ENCODE measurements around the gene SMARCAL1. TPM values are rescaled to one million over a fixed set of nuclear protein-coding genes. Genes with fewer than 3 reads are reported as not detected.

SMARCAL1 gene
- total and polyA plus RNA-seq, 9 of the 15 experiments (the other 6 are each of a cell fraction or from before 2014, with no cell fraction given) = 8.2 to 27.9 (median 12.4) TPM

- TF ChIP-seq AFF1 (IDR thresholded peaks at IDR 0.05; ENCODE audit: low read depth in 1 of 2, partially characterized antibody in 2 of 2) (no peak), JUNB (CRISPR knock-in tag; conservative IDR thresholded peaks at IDR 0.05) (no peak), RFX7 (CRISPR knock-in tag; IDR thresholded peaks at IDR 0.05) (no peak), TSC22D4 (tag; IDR thresholded peaks at IDR 0.05) (no peak)
Observed at GRCh38 chr2:216446343-216446742, 34.1 kb downstream of the SMARCAL1 start (continued).

GRCh38 chr2:216447293-216447692 lies 35.0 kb downstream of the SMARCAL1 start:
- H3K36me3 ChIP-seq (ENCODE audit: control insufficient read depth, insufficient read depth, low read length) = peaks cover 64% of the 10 kb centered on the region
- no peaks in the 10 kb centered on the region for H3K27me3 ChIP-seq (ENCODE audit: control insufficient read depth in 2 of 2, insufficient read depth in 2 of 2, low read length in 2 of 2)
- intact Hi-C loops (cut with micrococcal nuclease) = no loop called here
- no peak overlapping the region for H3K4me2 ChIP-seq (ENCODE audit: insufficient read depth, low read length)
- ATAC-seq (no peak), DNase-seq (ENCODE audit: extremely low read depth in 1 of 4, low spot score in 3 of 4) (no peak), FAIRE-seq (no peak)
- in situ Hi-C loops (cut with MboI) = no loop called here
- H3K79me2 ChIP-seq (ENCODE audit: control insufficient read depth, insufficient read depth, low read length) = no peaks in the 10 kb centered on the region
- BruUV-seq (replicated peaks) = no TSS peak
- 94% methylated on average over 2 of the region's 3 CpGs for WGBS (ENCODE audit: insufficient coverage, low coverage, missing lambda C conversion rate)
- no peaks in the 10 kb centered on the region for H3K4me1 ChIP-seq (replicated peaks in 1 of 2; ENCODE audit: control insufficient read depth in 2 of 2, insufficient read depth in 2 of 2, low read length in 2 of 2)
- no peaks in the 10 kb centered on the region for H4K20me1 ChIP-seq (replicated peaks; ENCODE audit: control insufficient read depth, insufficient read depth, low read length)
- H3K27ac ChIP-seq (ENCODE audit: extremely low read depth, low read depth, low read length) = no peak overlapping the region
- no peaks in the 10 kb centered on the region for H3K9me3 ChIP-seq (replicated peaks; ENCODE audit: control insufficient read depth, insufficient read depth, low read depth, low read length)
- H2AFZ ChIP-seq (ENCODE audit: low read depth, low read length) = no peak overlapping the region
- no peak for TF ChIP-seq ZBTB34 (CRISPR knock-in tag; IDR thresholded peaks at IDR 0.05)
- TF ChIP-seq NKRF (IDR thresholded peaks at IDR 0.05; ENCODE audit: borderline replicate concordance) = no peak
- no peak for TF ChIP-seq ZNF586 (CRISPR knock-in tag; conservative IDR thresholded peaks at IDR 0.05)
- no peak for TF ChIP-seq PRMT5 (CRISPR knock-in tag; IDR thresholded peaks at IDR 0.05)
- TF ChIP-seq NCOA6 (IDR thresholded peaks at IDR 0.05) = no peak
- H3K4me3 ChIP-seq = no peak overlapping the region
- CTCF ChIA-PET (ENCODE audit: low intra/inter-chr PET ratio) = no interaction called here
- no peaks in the 10 kb centered on the region for H3K9me1 ChIP-seq (ENCODE audit: control insufficient read depth, insufficient read depth, low read length)
- no peak overlapping the region for H3K9ac ChIP-seq (ENCODE audit: insufficient read depth in 1 of 2, low read depth in 2 of 2, low read length in 2 of 2)
- POLR2A ChIA-PET = no interaction called here

Measured in K562 (cell line).